Heart left ventricle (tissue), 16 donors: ENCODE results near the gene ROPN1L. TPM values are rescaled to one million over a fixed set of nuclear protein-coding genes. Genes with fewer than 3 reads are reported as not detected.
A peak's percentile ranks its signal among the peaks of the same experiment; 100 is the strongest.

Source experiments
- ATAC-seq, 4 donors: fragments of 200-7000 bp; cut with Tn5 transposase; one replicate each; pipeline ENCODE4 v1.9.1; 2020 to 2022; ENCODE audit warnings: moderate library complexity in 4 of 4, mild to moderate bottlenecking in 3 of 4, moderate number of reproducible peaks in 1 of 4
- DNase-seq, 5 donors: peaks; one replicate each; pipeline ENCODE4 v3.0.0-alpha.2; 2020
- H3K27ac ChIP-seq, 12 donors: fragments of 200-600 bp; sonication (generic) in 4 of 12; one replicate each; pipeline versions ENCODE4 v1.5.0 to v1.8.0; 2016 to 2022; ENCODE audit warnings: mild to moderate bottlenecking in 2 of 12
- H3K27me3 ChIP-seq, 9 donors: fragments of 200-600 bp; sonication (generic) in 2 of 9; one replicate each; pipeline versions ENCODE4 v1.5.1 to v1.8.0; 2016 to 2022; ENCODE audit warnings: mild to moderate bottlenecking in 3 of 9
- H3K36me3 ChIP-seq, 9 donors: fragments of 200-600 bp; sonication (generic) in 2 of 9; one replicate each; pipeline versions ENCODE4 v1.5.0 to v1.8.0; 2018 to 2022; ENCODE audit warnings: mild to moderate bottlenecking in 2 of 9
- H3K4me1 ChIP-seq, 12 donors: fragments of 200-600 bp; sonication (generic) in 4 of 12; one replicate each; pipeline versions ENCODE4 v1.5.0 to v1.8.0; 2016 to 2022; ENCODE audit warnings: mild to moderate bottlenecking in 3 of 12
- H3K4me3 ChIP-seq, 12 donors: fragments of 200-600 bp; sonication (generic) in 4 of 12; one replicate each; pipeline versions ENCODE4 v1.5.0 to v1.8.0; 2017 to 2022; ENCODE audit warnings: mild to moderate bottlenecking in 9 of 12, moderate library complexity in 4 of 12
- H3K9me3 ChIP-seq, 12 donors: fragments of 200-600 bp; sonication (generic) in 4 of 12; one replicate each; pipeline versions ENCODE4 v1.5.0 to v1.8.0; 2016 to 2022; ENCODE audit warnings: mild to moderate bottlenecking in 1 of 12
- POLR2A ChIP-seq, 2 donors: fragments of 450-650 bp; IDR thresholded peaks; one replicate each; pipeline ENCODE4 v1.6.1; 2017; ENCODE audit warnings: antibody characterized with exemption in 2 of 2, mild to moderate bottlenecking in 2 of 2, moderate library complexity in 2 of 2
- WGBS, 4 donors: extraction: QIAGEN DNeasy Blood & Tissue Kit in 2 of 4; methylation state at CpG; one replicate each; pipeline versions ENCODE4 v1.1.5 to v1.1.7; 2013 to 2018; 5-methylcytosine and 5-hydroxymethylcytosine counted together
- intact Hi-C, 10 donors: fragments of 100-400 bp; cut with DNase I; formaldehyde crosslinking; loops; one replicate each; pipeline versions ENCODE4 v1.11.1 to v1.14.2; 2022
- polyA plus RNA-seq, 2 donors: library from polyadenylated mRNA; stranded (reverse); fragments of 200-250 nt; gene quantifications; one replicate each; pipeline ENCODE4 v1.2.3, GENCODE V29; 2013
- total RNA-seq, 9 donors: library from RNA; depleted of rRNA in 2 of 9; stranded (reverse); fragments of >200 nt in 2 of 9; fragmentation: NEBNext Ultra II Directional in 3 of 9; extraction: Animal tissue kit (Norgen Biotek cat#: 25700) in 3 of 9; gene quantifications; one replicate each; pipeline versions ENCODE4 v1.1.0 to v1.2.4, GENCODE V29; 2016 to 2023
- TF ChIP-seq, protein P1 (sequence below), 12 donors: fragments of 200-600 bp; sonication (generic) in 4 of 12; IDR thresholded peaks; one replicate each; pipeline versions ENCODE4 v1.5.0 to v1.8.0; 2018 to 2022; ENCODE audit warnings: antibody characterized with exemption in 12 of 12, mild to moderate bottlenecking in 5 of 12
- donor health status: ischemic (EF 13 %, LVEDD 7.1; RV severe dilation, severe dysfunction).
- donor health status: healthy with polysubstance abuse.
- donor health status: DM: no; HTN: yes; CAD: no.
- donor health status: DM: no; HTN: no; CAD: no.
- donor health status: ischemic (EF 25% LVEDD 6.9; RV normal size, moderate dysfunction).
- donor health status: ischemic (EF 25% LVEDD 5.7; RV mildly dilated, moderate dysfunction).
- donor health status: healthy.
- donor health status: DM: yes; HTN: yes; CAD: no.
- donor health status: ischemic (EF 35%, LVEDD 5.7; RV mildly dilated, moderate dysfunction).
- donor health status: nonischemic (EF 11% LVEDD 7.7; RV severe dilation, severe dysfunction).
- donor health status: DM: yes; HTN: yes; CAD: no.
- donor health status: PGD.
- donor health status: ischemic (EF 29% LVEDD 5.4; RV normal size, mild dysfunction).
- donor health status: nonischemic (EF 23%, LVEDD 6.1; RV moderate dilation, normal function).

ROPN1L gene
- total and polyA plus RNA-seq, 11 donors, result 0.14 to 0.81 (median 0.46) TPM; not detected in 4

DNA sequence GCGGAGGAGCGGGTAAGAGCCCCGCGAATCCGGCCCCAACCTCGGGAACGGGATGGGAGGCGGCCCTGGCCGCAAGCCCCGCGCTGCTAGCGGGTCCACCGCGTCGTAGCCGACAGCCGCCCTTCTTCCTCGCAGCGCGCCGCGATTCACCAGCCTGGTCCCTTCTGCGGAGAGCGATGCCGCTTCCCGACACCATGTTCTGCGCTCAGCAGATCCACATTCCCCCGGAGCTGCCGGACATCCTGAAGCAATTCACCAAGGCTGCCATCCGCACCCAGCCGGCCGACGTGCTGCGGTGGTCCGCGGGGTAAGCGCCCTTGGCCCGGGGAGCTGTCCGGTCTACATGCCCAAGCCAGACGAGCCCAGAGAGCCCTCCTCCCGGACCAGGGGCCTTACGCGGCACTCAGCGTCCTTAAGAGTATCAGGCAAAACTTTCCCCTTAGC lies 335 bp downstream of the ROPN1L start:
- Histone ChIP-seq H3K4me3 (peak overlapping the region; percentile 44 to 77 (median 69)), H3K36me3 (peaks cover 0 to 22% (median 5%) of the 10 kb centered on the region in 9 donors), H3K9me3 (no peaks in the 10 kb centered on the region), H3K27me3 (no peaks in the 10 kb centered on the region), H3K4me1 (peaks cover 0 to 53% (median 22%) of the 10 kb centered on the region in 12 donors), H3K27ac (peak overlapping the region in 6 of 12 donors; percentile 44 to 78 (median 72))
- TF ChIP-seq, protein P1, sequence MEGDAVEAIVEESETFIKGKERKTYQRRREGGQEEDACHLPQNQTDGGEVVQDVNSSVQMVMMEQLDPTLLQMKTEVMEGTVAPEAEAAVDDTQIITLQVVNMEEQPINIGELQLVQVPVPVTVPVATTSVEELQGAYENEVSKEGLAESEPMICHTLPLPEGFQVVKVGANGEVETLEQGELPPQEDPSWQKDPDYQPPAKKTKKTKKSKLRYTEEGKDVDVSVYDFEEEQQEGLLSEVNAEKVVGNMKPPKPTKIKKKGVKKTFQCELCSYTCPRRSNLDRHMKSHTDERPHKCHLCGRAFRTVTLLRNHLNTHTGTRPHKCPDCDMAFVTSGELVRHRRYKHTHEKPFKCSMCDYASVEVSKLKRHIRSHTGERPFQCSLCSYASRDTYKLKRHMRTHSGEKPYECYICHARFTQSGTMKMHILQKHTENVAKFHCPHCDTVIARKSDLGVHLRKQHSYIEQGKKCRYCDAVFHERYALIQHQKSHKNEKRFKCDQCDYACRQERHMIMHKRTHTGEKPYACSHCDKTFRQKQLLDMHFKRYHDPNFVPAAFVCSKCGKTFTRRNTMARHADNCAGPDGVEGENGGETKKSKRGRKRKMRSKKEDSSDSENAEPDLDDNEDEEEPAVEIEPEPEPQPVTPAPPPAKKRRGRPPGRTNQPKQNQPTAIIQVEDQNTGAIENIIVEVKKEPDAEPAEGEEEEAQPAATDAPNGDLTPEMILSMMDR (IDR thresholded peaks at IDR 0.05), result no peak
- TF ChIP-seq POLR2A (IDR thresholded peaks at IDR 0.05), result no peak
- DNase-seq, result peak in 1 of 5 donors; percentile 72
- intact Hi-C loops, result no loop called here
- 0 to 1% (median 0%) methylated on average over 23 to 44 of the region's 44 CpGs for WGBS, 4 donors
- ATAC-seq, result peak; percentile 19 to 67 (median 53)

DNA sequence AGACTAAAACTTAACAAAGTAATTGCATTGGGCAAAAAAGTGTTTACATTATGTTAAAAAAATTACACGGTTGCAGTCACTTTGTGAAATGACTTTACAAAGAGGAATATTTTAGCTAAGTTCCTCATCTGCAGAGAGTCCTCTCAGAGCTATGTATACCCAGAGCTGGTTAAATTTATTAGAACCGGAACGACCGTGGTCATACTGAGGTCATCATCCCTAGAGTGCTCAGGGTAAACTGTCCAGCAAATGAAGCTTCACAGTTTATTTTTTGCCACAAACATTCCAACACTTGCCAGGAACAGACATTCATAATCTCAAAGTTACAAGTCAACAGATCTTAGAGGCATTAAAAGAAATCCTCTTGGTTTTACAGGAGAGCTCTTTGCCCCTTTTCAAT lies 897 bp downstream of the ROPN1L start:
- ATAC-seq, result peak in 3 of 4 donors; percentile 25 to 38 (median 30)
- no peak for DNase-seq

DNA sequence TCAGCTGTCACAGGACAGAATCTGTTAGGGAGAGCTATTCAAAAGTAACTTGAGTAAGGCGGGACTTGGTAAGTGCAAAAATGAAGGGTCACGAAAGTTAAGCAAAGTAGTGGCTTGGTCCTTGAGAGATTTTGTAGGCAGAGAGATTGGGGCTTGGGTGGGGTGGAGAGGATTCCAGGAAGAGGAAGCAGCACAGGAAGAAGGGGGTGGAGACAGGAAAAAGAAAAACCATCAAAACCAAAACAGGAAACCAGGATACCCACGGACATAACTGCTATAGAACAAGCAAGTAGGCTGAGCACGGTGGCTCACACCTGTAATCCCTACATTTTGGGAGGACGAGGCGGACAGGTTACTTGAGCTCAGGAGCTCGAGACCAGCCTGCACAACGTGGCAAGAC lies 3.7 kb downstream of the ROPN1L start:
- TF ChIP-seq POLR2A (IDR thresholded peaks at IDR 0.05), result no peak
- TF ChIP-seq, protein P1 (IDR thresholded peaks at IDR 0.05), result no peak
- peak overlapping the region in 1 of 12 donors; percentile 7 for H3K4me3 ChIP-seq
- no peaks in the 10 kb centered on the region for H3K27me3 ChIP-seq
- H3K4me1 ChIP-seq, result peaks cover 0 to 47% (median 20%) of the 10 kb centered on the region in 12 donors
- DNase-seq (no peak), ATAC-seq (no peak)
- intact Hi-C loops, result no loop called here
- 51 to 67% (median 64%) methylated on average over 8 of the region's 8 CpGs for WGBS, 4 donors
- no peaks in the 10 kb centered on the region for H3K36me3 ChIP-seq
- no peaks in the 10 kb centered on the region for H3K9me3 ChIP-seq
- peak overlapping the region in 1 of 12 donors; percentile 21 for H3K27ac ChIP-seq

More for the DNA sequence above, 897 bp downstream of the ROPN1L start:
- no peaks in the 10 kb centered on the region for H3K27me3 ChIP-seq
- no peaks in the 10 kb centered on the region for H3K9me3 ChIP-seq
- peaks cover 0 to 17% (median 5%) of the 10 kb centered on the region in 9 donors for H3K36me3 ChIP-seq
- TF ChIP-seq POLR2A (IDR thresholded peaks at IDR 0.05), result no peak
- TF ChIP-seq, protein P1 (IDR thresholded peaks at IDR 0.05), result no peak
- peak overlapping the region in 9 of 12 donors; percentile 61 to 77 (median 70) for H3K4me3 ChIP-seq
- peaks cover 0 to 53% (median 22%) of the 10 kb centered on the region in 12 donors for H3K4me1 ChIP-seq
- no peak overlapping the region for H3K27ac ChIP-seq
- WGBS, 4 donors, result 15 to 24% (median 20%) methylated on average over 4 of the region's 4 CpGs
- intact Hi-C loops, result no loop called here

DNA sequence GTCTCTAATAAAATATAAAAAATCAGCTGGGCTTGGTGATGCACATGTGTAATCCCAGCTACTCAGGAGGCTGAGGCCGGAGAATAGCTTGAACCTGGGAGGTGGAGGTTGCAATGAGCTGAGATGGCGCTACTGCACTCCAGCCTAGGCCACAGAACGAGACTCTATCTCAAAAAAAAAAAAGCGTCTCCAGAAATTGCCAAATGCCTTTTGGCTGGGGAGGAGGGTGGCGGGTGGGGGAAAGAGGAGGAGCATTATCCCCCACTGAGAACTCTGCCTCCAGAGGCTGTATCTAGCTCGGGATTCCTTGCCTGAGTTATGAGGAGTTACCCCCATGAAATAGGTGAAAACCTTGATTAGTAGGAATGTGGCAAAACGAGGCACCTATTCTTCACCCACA lies 4.8 kb downstream of the ROPN1L start:
- Histone ChIP-seq H3K4me3 (no peak overlapping the region), H3K27me3 (no peaks in the 10 kb centered on the region), H3K4me1 (peaks cover 0 to 37% (median 11%) of the 10 kb centered on the region in 12 donors), H3K27ac (no peak overlapping the region), H3K36me3 (no peaks in the 10 kb centered on the region), H3K9me3 (no peaks in the 10 kb centered on the region)
- no peak for ATAC-seq
- intact Hi-C loops, result no loop called here
- WGBS, 4 donors, result 87 to 92% (median 89%) methylated on average over 7 of the region's 7 CpGs
- no peak for DNase-seq
- no peak for TF ChIP-seq POLR2A (IDR thresholded peaks at IDR 0.05)
- TF ChIP-seq, protein P1 (IDR thresholded peaks at IDR 0.05), result no peak
